Esophagus squamous epithelium (tissue), 5 donors: ENCODE measurements around the gene PRC1. TPM values are rescaled to one million over a fixed set of nuclear protein-coding genes. Genes with fewer than 3 reads are reported as not detected.

Source experiments
- DNase-seq: peaks from one replicate; lab custom pipeline; 2025; lab: John Stamatoyannopoulos, UW
- H3K27ac ChIP-seq, 4 donors: fragments of 200-600 bp; sonication (generic); one replicate each; pipeline ENCODE4 v1.5.1; 2016 to 2019; ENCODE audit warnings: mild to moderate bottlenecking in 1 of 4
- H3K27me3 ChIP-seq, 4 donors: fragments of 200-600 bp; sonication (generic); 1 replicate in 3 of 4; 2 replicates in 1 of 4; pipeline versions ENCODE4 v1.5.1 to v1.6.0; 2017 to 2021; ENCODE audit warnings: antibody characterized with exemption in 1 of 4
- H3K36me3 ChIP-seq, 3 donors: fragments of 200-600 bp; sonication (generic); one replicate each; pipeline ENCODE4 v1.5.1; 2016 to 2019
- H3K4me1 ChIP-seq, 3 donors: fragments of 200-600 bp; sonication (generic); one replicate each; pipeline ENCODE4 v1.5.1; 2017 to 2019
- H3K4me3 ChIP-seq, 4 donors: fragments of 200-600 bp; sonication (generic); 1 replicate in 3 of 4; 2 replicates in 1 of 4; pipeline ENCODE4 v1.5.1; 2016 to 2019; ENCODE audit warnings: mild to moderate bottlenecking in 2 of 4, moderate library complexity in 1 of 4
- H3K9me3 ChIP-seq, 3 donors: fragments of 200-600 bp; sonication (generic); one replicate each; pipeline ENCODE4 v1.5.1; 2016 to 2019
- POLR2A ChIP-seq, 4 donors: fragments of 450-650 bp; IDR thresholded peaks; one replicate each; pipeline ENCODE4 v1.6.1; 2017; ENCODE audit warnings: antibody characterized with exemption in 4 of 4, mild to moderate bottlenecking in 4 of 4, moderate library complexity in 3 of 4
- WGBS, 2 donors: methylation state at CpG; one replicate each; pipeline ENCODE4 v1.1.5; 2018; 5-methylcytosine and 5-hydroxymethylcytosine counted together
- intact Hi-C: fragments of 100-400 bp; cut with DNase I; formaldehyde crosslinking; loops from one replicate; pipeline ENCODE4 v1.15.0; 2022
- total RNA-seq, 4 donors: library from RNA; depleted of rRNA; stranded (reverse); fragments of >200 nt; gene quantifications; one replicate each; pipeline ENCODE4 v1.1.0, GENCODE V29; 2016
- TF ChIP-seq, protein P1 (sequence below), 6 experiments: fragments of 450-650 bp in 4 of 6; fragments of 200-600 bp in 2 of 6; sonication (generic) in 2 of 6; IDR thresholded peaks; one replicate each; pipeline ENCODE4 v1.5.1; 2016 to 2019; ENCODE audit warnings: antibody characterized with exemption in 6 of 6, mild to moderate bottlenecking in 4 of 6, moderate library complexity in 4 of 6
- donor health status: DM: yes; HTN: yes; CAD: no.

Gene PRC1
- total RNA-seq, 4 donors from 2014 or later: 49.6 to 100 (median 58.4) TPM

- no peak for DNase-seq
Observed at GRCh38 chr15:90986790-90987507, 7.4 kb downstream of the PRC1 start.

DNA sequence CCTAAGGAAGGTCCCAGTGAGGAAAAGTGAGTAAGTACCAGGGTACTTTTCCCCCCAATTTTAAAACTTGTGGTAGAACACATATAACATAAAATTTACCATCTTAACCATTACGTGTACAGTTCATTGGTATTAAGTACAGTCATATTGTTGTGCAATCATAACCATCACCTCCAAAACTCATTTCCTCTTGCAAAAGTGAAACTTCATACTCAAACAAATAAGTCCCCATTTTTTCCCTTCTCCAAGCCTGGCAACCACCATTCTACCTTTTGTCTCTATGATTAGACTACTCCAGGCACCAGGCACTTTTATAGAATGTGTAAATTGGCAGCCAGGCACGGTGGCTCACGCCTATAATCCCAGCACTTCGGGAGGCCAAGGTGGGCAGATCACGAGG, 12.2 kb downstream of the PRC1 start:
- peaks cover 0 to 16% (median 0%) of the 10 kb centered on the region in 3 donors for H3K4me1 ChIP-seq
- peak overlapping the region in 1 of 4 donors; percentile 34 for H3K27ac ChIP-seq
- peaks cover 0 to 31% (median 0%) of the 10 kb centered on the region in 3 donors for H3K36me3 ChIP-seq
- no peak for DNase-seq
- no peak overlapping the region for H3K4me3 ChIP-seq
- H3K27me3 ChIP-seq: no peaks in the 10 kb centered on the region
- 45 to 82% methylated on average over 1 to 5 of the region's 5 CpGs for WGBS, 2 donors
- no peaks in the 10 kb centered on the region for H3K9me3 ChIP-seq
- intact Hi-C loops: no loop called here
- TF ChIP-seq, protein P1, sequence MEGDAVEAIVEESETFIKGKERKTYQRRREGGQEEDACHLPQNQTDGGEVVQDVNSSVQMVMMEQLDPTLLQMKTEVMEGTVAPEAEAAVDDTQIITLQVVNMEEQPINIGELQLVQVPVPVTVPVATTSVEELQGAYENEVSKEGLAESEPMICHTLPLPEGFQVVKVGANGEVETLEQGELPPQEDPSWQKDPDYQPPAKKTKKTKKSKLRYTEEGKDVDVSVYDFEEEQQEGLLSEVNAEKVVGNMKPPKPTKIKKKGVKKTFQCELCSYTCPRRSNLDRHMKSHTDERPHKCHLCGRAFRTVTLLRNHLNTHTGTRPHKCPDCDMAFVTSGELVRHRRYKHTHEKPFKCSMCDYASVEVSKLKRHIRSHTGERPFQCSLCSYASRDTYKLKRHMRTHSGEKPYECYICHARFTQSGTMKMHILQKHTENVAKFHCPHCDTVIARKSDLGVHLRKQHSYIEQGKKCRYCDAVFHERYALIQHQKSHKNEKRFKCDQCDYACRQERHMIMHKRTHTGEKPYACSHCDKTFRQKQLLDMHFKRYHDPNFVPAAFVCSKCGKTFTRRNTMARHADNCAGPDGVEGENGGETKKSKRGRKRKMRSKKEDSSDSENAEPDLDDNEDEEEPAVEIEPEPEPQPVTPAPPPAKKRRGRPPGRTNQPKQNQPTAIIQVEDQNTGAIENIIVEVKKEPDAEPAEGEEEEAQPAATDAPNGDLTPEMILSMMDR (IDR thresholded peaks at IDR 0.05): no peak
- no peak for TF ChIP-seq POLR2A (IDR thresholded peaks at IDR 0.05)

More at GRCh38 chr15:90986790-90987507, 7.4 kb downstream of the PRC1 start:
- peak overlapping the region in 1 of 4 donors; percentile 20 for H3K4me3 ChIP-seq
- 52 to 64% methylated on average over 11 of the region's 11 CpGs for WGBS, 2 donors
- no peaks in the 10 kb centered on the region for H3K27me3 ChIP-seq
- TF ChIP-seq, protein P1 (IDR thresholded peaks at IDR 0.05): no peak
- no peak for TF ChIP-seq POLR2A (IDR thresholded peaks at IDR 0.05)
- H3K9me3 ChIP-seq: no peaks in the 10 kb centered on the region
- peaks cover 0 to 32% (median 5%) of the 10 kb centered on the region in 3 donors for H3K4me1 ChIP-seq
- H3K27ac ChIP-seq: peak overlapping the region in 3 of 4 donors; percentile 38 to 77 (median 57)
- intact Hi-C loops: no loop called here
- peaks cover 0 to 15% (median 0%) of the 10 kb centered on the region in 3 donors for H3K36me3 ChIP-seq

GRCh38 chr15:90981681-90982080, 12.7 kb downstream of the PRC1 start:
- Histone ChIP-seq H3K4me1 (peaks cover 0 to 11% (median 0%) of the 10 kb centered on the region in 3 donors), H3K27ac (no peak overlapping the region), H3K36me3 (peaks cover 0 to 31% (median 0%) of the 10 kb centered on the region in 3 donors), H3K9me3 (no peaks in the 10 kb centered on the region), H3K27me3 (no peaks in the 10 kb centered on the region), H3K4me3 (no peak overlapping the region)
- no peak for DNase-seq
- TF ChIP-seq, protein P1 (IDR thresholded peaks at IDR 0.05): no peak
- TF ChIP-seq POLR2A (IDR thresholded peaks at IDR 0.05): no peak
- WGBS, 2 donors: 85 to 91% methylated on average over 6 of the region's 6 CpGs
- intact Hi-C loops: no loop called here

DNA sequence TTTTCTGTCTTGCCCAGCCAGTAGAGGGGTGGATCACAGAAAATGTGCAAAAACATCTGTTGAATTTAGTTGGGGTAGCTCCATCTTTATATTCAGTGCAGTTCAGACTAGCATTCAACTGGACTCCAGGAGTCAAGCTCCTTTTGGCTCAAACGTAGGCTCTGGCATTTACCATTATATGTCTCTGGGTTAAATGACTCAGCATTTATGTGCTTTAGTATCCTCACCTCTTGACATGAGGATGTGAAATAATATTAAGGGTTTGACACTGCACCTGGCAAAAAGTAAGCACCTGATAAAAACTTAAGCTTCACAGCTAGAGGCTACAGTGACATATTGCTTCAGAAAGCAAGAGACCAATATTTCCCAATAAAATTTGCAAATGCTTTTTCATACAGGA, 14.8 kb downstream of the PRC1 start:
- no peak overlapping the region for H3K4me3 ChIP-seq
- H3K27ac ChIP-seq: peak overlapping the region in 1 of 4 donors; percentile 4
- intact Hi-C loops: no loop called here
- TF ChIP-seq POLR2A (IDR thresholded peaks at IDR 0.05): no peak
- TF ChIP-seq, protein P1 (IDR thresholded peaks at IDR 0.05): no peak
- H3K27me3 ChIP-seq: no peaks in the 10 kb centered on the region
- DNase-seq: no peak
- H3K36me3 ChIP-seq: peaks cover 0 to 50% (median 0%) of the 10 kb centered on the region in 3 donors
- H3K9me3 ChIP-seq: no peaks in the 10 kb centered on the region
- H3K4me1 ChIP-seq: peaks cover 0 to 4% (median 0%) of the 10 kb centered on the region in 3 donors
- 20 to 47% methylated on average over 1 of the region's 1 CpG for WGBS, 2 donors

- Histone ChIP-seq H3K4me3 (no peak overlapping the region), H3K4me1 (no peaks in the 10 kb centered on the region), H3K27ac (no peak overlapping the region), H3K36me3 (peaks cover 0 to 61% (median under 1%) of the 10 kb centered on the region in 3 donors), H3K9me3 (no peaks in the 10 kb centered on the region), H3K27me3 (no peaks in the 10 kb centered on the region)
- intact Hi-C loops: no loop called here
- TF ChIP-seq, protein P1 (IDR thresholded peaks at IDR 0.05): no peak
- no peak for TF ChIP-seq POLR2A (IDR thresholded peaks at IDR 0.05)
- DNase-seq: no peak
- WGBS, 2 donors: 95 to 98% methylated on average over 20 to 21 of the region's 21 CpGs
Observed at GRCh38 chr15:90974216-90974615, 20.1 kb downstream of the PRC1 start.
